Measurements from ENCODE around the gene TSPAN9. TPM values are rescaled to one million over a fixed set of nuclear protein-coding genes. Genes with fewer than 3 reads are reported as not detected.

TSPAN9 gene
- total RNA-seq, 1 donor from 2014 or later = 31.7 TPM

DNA sequence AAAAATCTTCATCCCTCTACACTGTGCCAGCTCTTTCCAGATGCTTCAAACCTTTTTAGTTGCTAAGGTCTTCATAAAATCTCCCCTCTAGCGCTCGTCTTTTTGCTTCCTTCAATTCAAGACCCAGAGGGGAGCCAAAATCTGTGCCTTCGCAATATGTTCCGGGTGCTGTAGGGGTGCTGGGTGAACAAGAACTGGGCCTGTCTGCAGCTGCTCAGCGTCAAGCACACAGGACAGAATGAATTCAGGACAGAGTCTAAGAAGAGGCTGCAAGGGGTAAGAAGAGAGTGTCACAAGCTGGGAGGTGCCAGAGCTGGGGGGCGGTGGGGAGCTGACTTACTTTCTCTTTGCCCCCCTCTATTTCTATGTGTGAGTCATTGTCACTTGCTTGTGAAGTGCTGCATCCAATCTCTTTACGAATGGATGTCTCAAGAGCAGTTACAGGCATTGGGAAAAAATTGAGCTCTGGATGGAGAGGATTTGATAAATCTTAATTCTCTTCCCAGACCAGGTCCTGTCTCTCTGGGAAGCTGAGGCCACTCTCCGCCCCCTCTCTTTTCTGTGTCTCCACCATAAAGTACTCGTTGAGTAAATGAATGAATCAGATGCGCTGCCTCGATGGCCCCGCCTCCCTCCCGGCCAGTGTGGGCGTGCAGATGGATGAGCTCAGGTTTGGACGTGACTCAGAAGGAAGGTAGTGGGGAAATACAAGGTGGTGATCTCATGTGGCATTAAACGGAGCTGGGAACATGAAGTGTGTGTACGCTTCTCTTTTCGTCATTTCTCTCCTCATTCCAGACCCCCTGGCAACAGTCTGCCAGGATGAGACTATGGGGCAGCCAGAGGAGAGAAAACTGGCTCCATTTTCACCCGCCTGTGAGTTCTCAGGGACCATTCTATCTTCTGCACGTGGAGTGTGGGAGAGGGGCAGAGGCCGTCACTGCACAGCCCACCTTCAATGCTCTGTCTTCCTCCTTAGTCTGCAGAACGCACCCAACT, 91.3 kb downstream of the TSPAN9 start:
- H3K36me3 Mint-ChIP-seq = peaks cover 14% of the 10 kb centered on the region
- TF ChIP-seq, protein P1, sequence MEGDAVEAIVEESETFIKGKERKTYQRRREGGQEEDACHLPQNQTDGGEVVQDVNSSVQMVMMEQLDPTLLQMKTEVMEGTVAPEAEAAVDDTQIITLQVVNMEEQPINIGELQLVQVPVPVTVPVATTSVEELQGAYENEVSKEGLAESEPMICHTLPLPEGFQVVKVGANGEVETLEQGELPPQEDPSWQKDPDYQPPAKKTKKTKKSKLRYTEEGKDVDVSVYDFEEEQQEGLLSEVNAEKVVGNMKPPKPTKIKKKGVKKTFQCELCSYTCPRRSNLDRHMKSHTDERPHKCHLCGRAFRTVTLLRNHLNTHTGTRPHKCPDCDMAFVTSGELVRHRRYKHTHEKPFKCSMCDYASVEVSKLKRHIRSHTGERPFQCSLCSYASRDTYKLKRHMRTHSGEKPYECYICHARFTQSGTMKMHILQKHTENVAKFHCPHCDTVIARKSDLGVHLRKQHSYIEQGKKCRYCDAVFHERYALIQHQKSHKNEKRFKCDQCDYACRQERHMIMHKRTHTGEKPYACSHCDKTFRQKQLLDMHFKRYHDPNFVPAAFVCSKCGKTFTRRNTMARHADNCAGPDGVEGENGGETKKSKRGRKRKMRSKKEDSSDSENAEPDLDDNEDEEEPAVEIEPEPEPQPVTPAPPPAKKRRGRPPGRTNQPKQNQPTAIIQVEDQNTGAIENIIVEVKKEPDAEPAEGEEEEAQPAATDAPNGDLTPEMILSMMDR (conservative IDR thresholded peaks at IDR 0.05) = no peak
- no peak for DNase-seq (ENCODE audit: extremely low spot score, unreplicated experiment)
- H3K4me3 Mint-ChIP-seq = no peak overlapping the region
- peak overlapping the region; percentile 51 for H3K27ac Mint-ChIP-seq
- peaks cover 33% of the 10 kb centered on the region for H3K27me3 Mint-ChIP-seq
- H3K4me1 Mint-ChIP-seq (ENCODE audit: unreplicated experiment) = peaks cover 25% of the 10 kb centered on the region
- H3K9me3 Mint-ChIP-seq = no peaks in the 10 kb centered on the region

GRCh38 chr12:3170423-3171194, 93.4 kb downstream of the TSPAN9 start:
- peaks cover 14% of the 10 kb centered on the region for H3K36me3 Mint-ChIP-seq
- H3K4me3 Mint-ChIP-seq = no peak overlapping the region
- H3K27me3 Mint-ChIP-seq = peaks cover 42% of the 10 kb centered on the region

GRCh38 chr12:3171195-3171591, 94.0 kb downstream of the TSPAN9 start:
- DNase-seq (ENCODE audit: extremely low spot score, unreplicated experiment) = no peak
- Mint-ChIP-seq H3K4me3 (no peak overlapping the region), H3K27me3 (peaks cover 42% of the 10 kb centered on the region), H3K27ac (no peak overlapping the region), H3K4me1 (ENCODE audit: unreplicated experiment) (peaks cover 25% of the 10 kb centered on the region), H3K9me3 (no peaks in the 10 kb centered on the region), H3K36me3 (peaks cover 14% of the 10 kb centered on the region)
- TF ChIP-seq, protein P1 (conservative IDR thresholded peaks at IDR 0.05) = no peak

More at GRCh38 chr12:3170423-3171194, 93.4 kb downstream of the TSPAN9 start:
- TF ChIP-seq, protein P1 (conservative IDR thresholded peaks at IDR 0.05) = no peak
- Mint-ChIP-seq H3K27ac (no peak overlapping the region), H3K9me3 (no peaks in the 10 kb centered on the region), H3K4me1 (ENCODE audit: unreplicated experiment) (peaks cover 25% of the 10 kb centered on the region)
- no peak for DNase-seq (ENCODE audit: extremely low spot score, unreplicated experiment)

DNA sequence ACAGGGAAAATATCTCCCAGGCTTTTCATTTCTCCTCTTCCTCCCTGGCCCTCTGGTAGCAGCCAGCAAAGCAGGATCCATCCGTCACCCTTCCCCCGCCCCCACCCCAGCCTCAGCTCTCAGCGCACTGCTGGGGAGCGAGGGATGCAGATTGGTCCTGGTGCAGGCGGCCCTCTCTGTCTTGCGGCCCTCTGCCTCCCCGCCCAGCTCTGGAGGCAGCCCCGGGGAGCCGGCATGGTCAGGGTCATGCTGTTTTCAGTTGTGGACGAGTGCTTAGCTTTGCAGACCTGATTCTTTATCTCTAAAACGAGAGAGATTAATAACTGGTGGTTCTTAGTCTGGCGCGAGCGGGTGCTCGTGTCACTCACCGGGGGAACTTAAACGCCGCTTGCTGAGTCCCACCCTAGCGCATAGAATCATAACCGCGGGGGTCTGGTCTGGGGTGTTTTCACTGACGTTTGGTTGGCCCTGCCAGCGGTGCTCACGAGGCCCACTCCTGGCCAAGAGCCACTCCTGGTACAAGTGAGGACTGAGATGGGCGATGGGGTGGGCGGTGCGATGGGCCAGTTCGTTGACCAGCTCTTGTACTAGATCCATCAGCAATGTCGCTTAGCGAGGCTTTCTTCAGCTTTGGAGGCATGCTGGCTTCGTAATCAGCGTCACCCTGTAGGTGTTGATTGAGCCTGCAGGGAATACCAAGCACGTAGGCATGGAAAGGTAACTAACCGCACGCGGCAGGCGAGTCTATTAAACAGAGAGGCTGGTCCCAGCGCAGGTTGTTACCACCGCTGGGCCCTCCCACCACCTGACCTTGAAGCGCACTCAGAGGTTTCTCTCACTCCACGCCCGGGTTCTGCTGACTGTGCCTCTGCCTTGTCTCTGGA, 95.2 kb downstream of the TSPAN9 start:
- H3K4me1 Mint-ChIP-seq (ENCODE audit: unreplicated experiment) = peaks cover 25% of the 10 kb centered on the region

More for the DNA sequence above, 95.2 kb downstream of the TSPAN9 start:
- TF ChIP-seq, protein P1 (conservative IDR thresholded peaks at IDR 0.05) = no peak
- H3K27ac Mint-ChIP-seq = no peak overlapping the region
- peaks cover 38% of the 10 kb centered on the region for H3K27me3 Mint-ChIP-seq
- no peak for DNase-seq (ENCODE audit: extremely low spot score, unreplicated experiment)
- H3K4me3 Mint-ChIP-seq = no peak overlapping the region
- H3K9me3 Mint-ChIP-seq = no peaks in the 10 kb centered on the region
- H3K36me3 Mint-ChIP-seq = peaks cover 8% of the 10 kb centered on the region

All from type B pancreatic cell (in vitro differentiated cells).